Colonic mucosa (tissue), 4 donors: ENCODE results near the gene PSMD3. TPM values are rescaled to one million over a fixed set of nuclear protein-coding genes. Genes with fewer than 3 reads are reported as not detected.
"Not testable (repeated sequence)": the region's sequence is repeated elsewhere in the genome, so short reads cannot be mapped to it uniquely, and the experiment has no call there.

Experiments
- DNase-seq: peaks from one replicate; pipeline ENCODE4 v3.0.0-alpha.2; 2020
- H3K27ac ChIP-seq: fragments of 200-600 bp; one replicate; pipeline ENCODE4 v1.8.0; 2021
- H3K27me3 ChIP-seq: fragments of 200-600 bp; one replicate; pipeline ENCODE4 v1.8.0; 2021
- H3K36me3 ChIP-seq: fragments of 200-600 bp; one replicate; pipeline ENCODE4 v1.8.0; 2021
- H3K4me1 ChIP-seq: fragments of 200-600 bp; one replicate; pipeline ENCODE4 v1.8.0; 2021; ENCODE audit warnings: mild to moderate bottlenecking
- H3K4me3 ChIP-seq: fragments of 200-600 bp; one replicate; pipeline ENCODE4 v1.8.0; 2021
- H3K9ac ChIP-seq, 2 donors: one replicate each; pipeline ENCODE4 v1.7.0; 2013; ENCODE audit warnings: control low read depth in 2 of 2, low read depth in 2 of 2, low read length in 2 of 2
- H3K9me3 ChIP-seq: fragments of 200-600 bp; one replicate; pipeline ENCODE4 v1.8.0; 2021
- intact Hi-C: fragments of 100-400 bp; cut with DNase I; formaldehyde crosslinking; loops from one replicate; pipeline ENCODE4 v1.14.1; 2022
- total RNA-seq, 2 donors: library from RNA; stranded (reverse); fragmentation: NEBNext Ultra II Directional in 1 of 2; extraction: Animal tissue kit (Norgen Biotek cat#: 25700) in 1 of 2; gene quantifications; one replicate each; pipeline ENCODE4 v1.2.1, GENCODE V29; 2021
- TF ChIP-seq, protein P1 (sequence below): fragments of 200-600 bp; IDR thresholded peaks from one replicate; pipeline ENCODE4 v1.8.0; 2022; ENCODE audit warnings: antibody characterized with exemption, mild to moderate bottlenecking
- donor health status: healthy.
- donor health status: DM: no; HTN: no; CAD: no.
- donor health status: DM: no; HTN: no; CAD: no.

The PSMD3 gene
- total RNA-seq, 2 donors from 2014 or later, result 106 to 152 TPM

DNA sequence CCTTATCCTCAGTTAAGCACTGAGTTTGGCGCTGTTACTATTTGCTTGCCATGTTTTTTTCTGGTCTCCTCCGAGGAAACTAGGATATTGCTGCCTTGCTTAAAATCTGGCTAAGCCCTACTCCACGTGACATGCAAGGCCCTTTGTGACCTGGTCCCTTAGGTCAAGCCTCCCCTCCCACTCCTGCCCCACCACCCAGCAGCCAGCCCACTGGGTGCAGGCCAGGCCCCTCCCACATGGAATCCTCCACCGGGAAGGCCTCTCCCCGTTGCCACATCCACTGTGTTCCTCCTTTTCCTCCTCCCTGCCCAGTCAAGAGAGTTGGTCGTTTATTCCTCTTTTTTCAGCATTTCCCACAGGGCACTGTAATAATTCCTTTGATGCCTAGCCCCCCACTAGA is 16.2 kb downstream of the PSMD3 start:
- Histone ChIP-seq H3K36me3 (peaks cover 14% of the 10 kb centered on the region), H3K4me1 (no peaks in the 10 kb centered on the region), H3K4me3 (no peak overlapping the region), H3K9me3 (no peaks in the 10 kb centered on the region), H3K9ac (no peak overlapping the region), H3K27ac (no peak overlapping the region), H3K27me3 (no peaks in the 10 kb centered on the region)
- DNase-seq, result no peak
- TF ChIP-seq, protein P1, sequence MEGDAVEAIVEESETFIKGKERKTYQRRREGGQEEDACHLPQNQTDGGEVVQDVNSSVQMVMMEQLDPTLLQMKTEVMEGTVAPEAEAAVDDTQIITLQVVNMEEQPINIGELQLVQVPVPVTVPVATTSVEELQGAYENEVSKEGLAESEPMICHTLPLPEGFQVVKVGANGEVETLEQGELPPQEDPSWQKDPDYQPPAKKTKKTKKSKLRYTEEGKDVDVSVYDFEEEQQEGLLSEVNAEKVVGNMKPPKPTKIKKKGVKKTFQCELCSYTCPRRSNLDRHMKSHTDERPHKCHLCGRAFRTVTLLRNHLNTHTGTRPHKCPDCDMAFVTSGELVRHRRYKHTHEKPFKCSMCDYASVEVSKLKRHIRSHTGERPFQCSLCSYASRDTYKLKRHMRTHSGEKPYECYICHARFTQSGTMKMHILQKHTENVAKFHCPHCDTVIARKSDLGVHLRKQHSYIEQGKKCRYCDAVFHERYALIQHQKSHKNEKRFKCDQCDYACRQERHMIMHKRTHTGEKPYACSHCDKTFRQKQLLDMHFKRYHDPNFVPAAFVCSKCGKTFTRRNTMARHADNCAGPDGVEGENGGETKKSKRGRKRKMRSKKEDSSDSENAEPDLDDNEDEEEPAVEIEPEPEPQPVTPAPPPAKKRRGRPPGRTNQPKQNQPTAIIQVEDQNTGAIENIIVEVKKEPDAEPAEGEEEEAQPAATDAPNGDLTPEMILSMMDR, result no peak
- intact Hi-C loops, result no loop called here

DNA sequence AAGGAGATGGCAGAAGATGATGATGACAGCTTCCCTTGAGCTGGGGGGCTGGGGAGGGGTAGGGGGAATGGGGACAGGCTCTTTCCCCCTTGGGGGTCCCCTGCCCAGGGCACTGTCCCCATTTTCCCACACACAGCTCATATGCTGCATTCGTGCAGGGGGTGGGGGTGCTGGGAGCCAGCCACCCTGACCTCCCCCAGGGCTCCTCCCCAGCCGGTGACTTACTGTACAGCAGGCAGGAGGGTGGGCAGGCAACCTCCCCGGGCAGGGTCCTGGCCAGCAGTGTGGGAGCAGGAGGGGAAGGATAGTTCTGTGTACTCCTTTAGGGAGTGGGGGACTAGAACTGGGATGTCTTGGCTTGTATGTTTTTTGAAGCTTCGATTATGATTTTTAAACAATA is 16.9 kb downstream of the PSMD3 start:
- DNase-seq, result no peak
- TF ChIP-seq, protein P1, result no peak
- Histone ChIP-seq H3K36me3 (peaks cover 9% of the 10 kb centered on the region), H3K9ac (no peak overlapping the region), H3K9me3 (no peaks in the 10 kb centered on the region), H3K4me3 (no peak overlapping the region), H3K27ac (no peak overlapping the region), H3K27me3 (no peaks in the 10 kb centered on the region), H3K4me1 (no peaks in the 10 kb centered on the region)
- intact Hi-C loops, result no loop called here

DNA sequence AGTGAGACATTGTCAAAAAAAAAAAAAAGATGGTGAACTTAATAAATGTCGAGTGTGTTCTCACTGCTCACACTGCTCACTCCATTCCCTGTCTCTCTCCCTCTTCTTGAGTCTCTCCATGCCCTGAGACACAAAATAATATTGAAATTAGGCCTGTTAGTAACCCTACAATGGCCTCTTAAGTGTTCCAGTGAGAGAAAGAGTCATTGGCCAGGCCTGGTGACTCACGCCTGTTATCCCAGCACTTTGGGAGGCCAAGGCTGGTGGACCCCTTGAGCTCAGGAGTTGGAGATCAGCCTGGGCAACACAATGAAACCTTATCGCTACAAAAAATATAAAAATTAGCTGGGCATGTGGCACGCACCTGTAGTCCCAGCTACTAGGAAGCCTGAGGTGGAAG is 18.5 kb downstream of the PSMD3 start:
- Histone ChIP-seq H3K9ac (no peak overlapping the region), H3K36me3 (peaks cover 3% of the 10 kb centered on the region), H3K4me3 (no peak overlapping the region), H3K9me3 (no peaks in the 10 kb centered on the region), H3K27me3 (no peaks in the 10 kb centered on the region), H3K4me1 (no peaks in the 10 kb centered on the region), H3K27ac (no peak overlapping the region)
- TF ChIP-seq, protein P1, result no peak
- DNase-seq, result no peak
- intact Hi-C loops, result no loop called here

DNA sequence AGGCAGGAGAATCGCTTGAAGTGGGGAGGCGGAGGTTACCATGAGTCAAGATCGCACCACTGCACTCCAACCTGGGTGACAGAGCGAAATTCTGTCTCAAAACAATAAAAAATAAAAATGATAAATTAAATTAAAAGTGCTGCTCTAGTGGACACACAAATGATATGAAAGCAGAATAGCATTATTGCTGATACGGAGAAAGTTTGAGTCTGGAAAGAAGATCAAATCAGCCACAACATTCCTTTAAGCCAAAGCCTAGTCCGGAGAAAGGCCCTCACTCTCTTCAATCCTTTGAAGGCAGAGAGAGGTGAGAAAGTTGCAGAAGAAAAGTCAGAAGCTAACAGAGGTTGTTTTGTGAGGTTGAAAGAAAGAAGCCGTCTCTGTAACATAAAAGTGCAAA is 19.6 kb downstream of the PSMD3 start:
- intact Hi-C loops, result no loop called here
- no peak overlapping the region for H3K4me3 ChIP-seq
- no peak for DNase-seq
- no peak overlapping the region for H3K27ac ChIP-seq
- H3K9ac ChIP-seq, result no peak overlapping the region
- H3K27me3 ChIP-seq, result no peaks in the 10 kb centered on the region
- no peaks in the 10 kb centered on the region for H3K9me3 ChIP-seq
- no peaks in the 10 kb centered on the region for H3K4me1 ChIP-seq
- H3K36me3 ChIP-seq, result peaks cover 3% of the 10 kb centered on the region
- TF ChIP-seq, protein P1, result no peak

DNA sequence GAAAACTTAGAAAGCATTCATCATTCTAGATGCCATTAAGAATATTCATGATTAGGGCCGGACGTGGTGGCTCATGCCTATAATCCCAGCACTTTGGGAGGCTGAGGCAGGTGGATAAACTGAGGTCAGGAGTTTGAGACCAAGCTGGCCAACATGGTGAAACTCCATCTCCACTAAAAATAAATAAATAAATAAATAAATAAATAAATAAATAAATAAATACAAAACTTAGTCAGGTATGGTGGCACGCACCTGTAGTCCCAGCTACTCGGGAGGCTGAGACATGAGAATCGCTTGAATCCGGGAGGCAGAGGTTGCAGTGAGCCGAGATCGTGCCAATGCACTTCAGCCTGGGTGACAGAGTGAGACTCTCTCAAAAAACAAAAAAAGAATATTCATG is 20.7 kb downstream of the PSMD3 start:
- H3K9ac ChIP-seq, intact Hi-C loops, H3K4me1 ChIP-seq, H3K27me3 ChIP-seq, H3K4me3 ChIP-seq, DNase-seq, H3K9me3 ChIP-seq, H3K27ac ChIP-seq, H3K36me3 ChIP-seq: not testable (repeated sequence)

DNA sequence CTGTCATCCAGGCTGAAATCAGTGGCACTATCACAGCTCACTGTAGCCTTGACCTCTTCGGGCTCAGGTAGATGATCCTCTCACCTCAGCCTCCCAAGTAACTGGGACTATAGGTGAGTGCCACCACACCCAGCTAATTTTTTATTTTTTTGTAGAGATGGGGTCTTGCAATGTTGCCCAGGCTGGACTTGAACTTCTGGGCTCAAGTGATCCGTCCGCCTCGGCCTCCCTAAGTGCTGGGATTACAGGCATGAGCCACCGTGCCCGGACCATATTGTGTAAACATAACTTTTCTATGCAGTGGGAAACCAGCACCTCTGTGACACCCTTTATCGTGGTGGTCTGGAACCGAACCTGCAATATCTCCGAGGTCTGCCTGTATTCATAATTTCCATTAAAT is 23.5 kb downstream of the PSMD3 start:
- TF ChIP-seq, protein P1, result no peak
- Histone ChIP-seq H3K4me1 (no peaks in the 10 kb centered on the region), H3K36me3 (no peaks in the 10 kb centered on the region), H3K4me3 (no peak overlapping the region), H3K27me3 (no peaks in the 10 kb centered on the region), H3K9ac (no peak overlapping the region), H3K27ac (no peak overlapping the region), H3K9me3 (no peaks in the 10 kb centered on the region)
- DNase-seq, result no peak
- intact Hi-C loops, result no loop called here
